ENCODE results near the gene OS9.

OS9 gene

GRCh38 chr12:57769594-57769993 is 75.7 kb downstream of the OS9 start:
- no peak for DNase-seq

DNA sequence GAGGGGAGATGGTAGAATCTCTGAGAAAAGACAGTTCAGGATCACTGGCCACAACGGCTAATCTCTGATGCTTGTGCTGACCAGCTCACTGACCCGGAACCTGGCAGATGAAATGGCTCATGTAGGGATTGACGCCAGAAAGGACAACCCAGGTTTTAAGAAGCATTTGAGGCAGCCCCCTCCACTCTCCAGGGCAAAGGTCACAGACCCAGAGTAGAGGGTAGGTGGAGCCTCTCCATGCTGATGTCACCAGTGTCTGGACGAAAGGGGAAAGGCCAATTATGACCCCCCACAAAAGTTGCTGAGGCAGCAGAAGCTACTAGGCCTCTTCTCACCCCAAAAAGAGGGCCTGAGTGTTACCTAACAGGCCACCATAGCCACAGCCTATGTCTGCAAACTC is 76.8 kb downstream of the OS9 start:
- DNase-seq = no peak

Measured in stimulated activated CD4-positive, alpha-beta T cell treated with anti-CD3 and anti-CD28 coated beads, Interleukin-12 subunit alpha, Interleukin-12 subunit beta, amount 100 ng/mL, for 4 hours (primary cell).